ENCODE data around the gene CELF1.

- TF ChIP-seq, protein P1, sequence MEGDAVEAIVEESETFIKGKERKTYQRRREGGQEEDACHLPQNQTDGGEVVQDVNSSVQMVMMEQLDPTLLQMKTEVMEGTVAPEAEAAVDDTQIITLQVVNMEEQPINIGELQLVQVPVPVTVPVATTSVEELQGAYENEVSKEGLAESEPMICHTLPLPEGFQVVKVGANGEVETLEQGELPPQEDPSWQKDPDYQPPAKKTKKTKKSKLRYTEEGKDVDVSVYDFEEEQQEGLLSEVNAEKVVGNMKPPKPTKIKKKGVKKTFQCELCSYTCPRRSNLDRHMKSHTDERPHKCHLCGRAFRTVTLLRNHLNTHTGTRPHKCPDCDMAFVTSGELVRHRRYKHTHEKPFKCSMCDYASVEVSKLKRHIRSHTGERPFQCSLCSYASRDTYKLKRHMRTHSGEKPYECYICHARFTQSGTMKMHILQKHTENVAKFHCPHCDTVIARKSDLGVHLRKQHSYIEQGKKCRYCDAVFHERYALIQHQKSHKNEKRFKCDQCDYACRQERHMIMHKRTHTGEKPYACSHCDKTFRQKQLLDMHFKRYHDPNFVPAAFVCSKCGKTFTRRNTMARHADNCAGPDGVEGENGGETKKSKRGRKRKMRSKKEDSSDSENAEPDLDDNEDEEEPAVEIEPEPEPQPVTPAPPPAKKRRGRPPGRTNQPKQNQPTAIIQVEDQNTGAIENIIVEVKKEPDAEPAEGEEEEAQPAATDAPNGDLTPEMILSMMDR (IDR thresholded peaks at IDR 0.05): no peak
- TF ChIP-seq POLR2A (IDR thresholded peaks at IDR 0.05; ENCODE audit: low read depth): no peak
These were observed 104.1 kb downstream of the CELF1 start, which contains the start of gene RAPSN for GRCh38 chr11:47448566-47449427.

All from esophagus muscularis mucosa (tissue), 3 donors.